Large intestine (tissue), 12 donors: ENCODE results near the gene VILL. TPM values are rescaled to one million over a fixed set of nuclear protein-coding genes. Genes with fewer than 3 reads are reported as not detected.
A peak's percentile ranks its signal among the peaks of the same experiment; 100 is the strongest.

Source experiments
- DNase-seq, 2 donors: peaks; one replicate each; pipeline versions ENCODE4 v3.0.0 to v3.0.0-alpha.2; 2013
- H3K27ac ChIP-seq: one replicate; pipeline ENCODE4 v1.5.1; 2013; ENCODE audit warnings: low read length
- H3K27me3 ChIP-seq: 2 replicates; pipeline ENCODE4 v1.6.1; 2013; ENCODE audit warnings: low read length; ENCODE audit not compliant: control insufficient read depth, insufficient read depth
- H3K36me3 ChIP-seq: 2 replicates; pipeline ENCODE4 v1.6.1; 2013; ENCODE audit warnings: low read length; ENCODE audit not compliant: control insufficient read depth, insufficient read depth
- H3K4me1 ChIP-seq: one replicate; pipeline ENCODE4 v1.6.1; 2013; ENCODE audit warnings: low read length; ENCODE audit not compliant: control insufficient read depth, insufficient read depth
- H3K4me3 ChIP-seq: one replicate; pipeline ENCODE4 v1.5.1; 2013; ENCODE audit warnings: low read length
- H3K9me3 ChIP-seq: one replicate; pipeline ENCODE4 v1.6.1; 2013; ENCODE audit warnings: mild to moderate bottlenecking, low read depth, low read length, moderate library complexity; ENCODE audit not compliant: control insufficient read depth
- WGBS: methylation state at CpG from one replicate; pipeline ENCODE4 v1.1.5; 2013; ENCODE audit warnings: low lambda C conversion rate; ENCODE audit not compliant: insufficient coverage; 5-methylcytosine and 5-hydroxymethylcytosine counted together
- long read RNA-seq, 11 donors: transcript quantifications; one replicate each; lab custom pipeline, GENCODE V29; 2026
- polyA plus RNA-seq: library from polyadenylated mRNA; unstranded; fragments of 120-200 nt; gene quantifications from one replicate; pipeline ENCODE4 v1.2.1, GENCODE V29; 2013

VILL gene
- 73.7 TPM for polyA plus RNA-seq
- long read RNA-seq, donor 1, partial matches to known transcripts: 0 of 6 reads
- long read RNA-seq, donor 1, other reads (novel, unspliced or antisense): 0 of 6 reads
- long read RNA-seq, donor 2, transcript VILL-201 (20 exons, 2,970 nt): major isoform, 6 of 40 reads
- long read RNA-seq, donor 2, partial matches to known transcripts: 34 of 40 reads
- long read RNA-seq, donor 2, other reads (novel, unspliced or antisense): 0 of 40 reads
- long read RNA-seq, donor 3: 0 reads
- long read RNA-seq, donor 4, partial matches to known transcripts: 0 of 1 reads
- long read RNA-seq, donor 4, other reads (novel, unspliced or antisense): 0 of 1 reads
- long read RNA-seq, donor 5, partial matches to known transcripts: 0 of 1 reads
- long read RNA-seq, donor 5, other reads (novel, unspliced or antisense): 0 of 1 reads
- long read RNA-seq, donor 6, partial matches to known transcripts: 33 of 37 reads
- long read RNA-seq, donor 6, other reads (novel, unspliced or antisense): 0 of 37 reads
- long read RNA-seq, donor 7: 0 reads
- long read RNA-seq, donor 8, partial matches to known transcripts: 13 of 19 reads
- long read RNA-seq, donor 8, other reads (novel, unspliced or antisense): 0 of 19 reads
- long read RNA-seq, donor 9, transcript VILL-201 (20 exons, 2,970 nt): major isoform, 5 of 37 reads
- long read RNA-seq, donor 9, partial matches to known transcripts: 31 of 37 reads
- long read RNA-seq, donor 9, other reads (novel, unspliced or antisense): 0 of 37 reads
- long read RNA-seq, donor 10, full-length matches to known transcripts: 10 of 45 reads
- long read RNA-seq, donor 10, partial matches to known transcripts: 35 of 45 reads
- long read RNA-seq, donor 10, other reads (novel, unspliced or antisense): 0 of 45 reads
- long read RNA-seq, donor 11, partial matches to known transcripts: 5 of 8 reads
- long read RNA-seq, donor 11, other reads (novel, unspliced or antisense): 0 of 8 reads

- H3K9me3 ChIP-seq: no peaks in the 10 kb centered on the region
- peak within 1 kb of the TSS; percentile 49 for H3K4me3 ChIP-seq
- no CpG with 5 or more reads among the region's 10 CpGs for whole genome bisulfite sequencing
- peak within 1 kb of the TSS; percentile 99 for H3K27ac ChIP-seq
- H3K4me1 ChIP-seq: peaks cover 77% of the 10 kb centered on the region
- H3K36me3 ChIP-seq: peaks cover 2% of the 10 kb centered on the region
- no peaks in the 10 kb centered on the region for H3K27me3 ChIP-seq
- peak in 1 of 2 donors; percentile 71 for DNase-seq
Observed at GRCh38 chr3:37990527-37990926, at the start of gene VILL. Gene VILL (plus strand): TSS chr3:37990786. CDS start chr3:37993673, 2,887 bp downstream.

GRCh38 chr3:37941608-37942508 is 48.7 kb upstream of the VILL start:
- WGBS: no CpG with 5 or more reads among the region's 12 CpGs
- Histone ChIP-seq H3K4me3 (no peak overlapping the region), H3K27me3 (no peaks in the 10 kb centered on the region), H3K4me1 (peaks cover 43% of the 10 kb centered on the region), H3K9me3 (no peaks in the 10 kb centered on the region), H3K27ac (peak overlapping the region; percentile 40), H3K36me3 (no peaks in the 10 kb centered on the region)
- peak in 1 of 2 donors; percentile 75 for DNase-seq

- Histone ChIP-seq H3K4me3 (no peak overlapping the region), H3K36me3 (no peaks in the 10 kb centered on the region), H3K9me3 (no peaks in the 10 kb centered on the region), H3K27me3 (no peaks in the 10 kb centered on the region), H3K4me1 (peaks cover 43% of the 10 kb centered on the region), H3K27ac (peak overlapping the region; percentile 40)
- DNase-seq: no peak
- WGBS: no CpG with 5 or more reads among the region's 2 CpGs
Observed at GRCh38 chr3:37942646-37943045, 47.9 kb upstream of the VILL start.

- WGBS: 100% methylated on average over 2 of the region's 4 CpGs
- Histone ChIP-seq H3K27ac (no peak overlapping the region), H3K4me1 (peaks cover 43% of the 10 kb centered on the region)
Observed at GRCh38 chr3:37943126-37943525, 47.5 kb upstream of the VILL start.

GRCh38 chr3:37943631-37944314 is 46.8 kb upstream of the VILL start:
- no peaks in the 10 kb centered on the region for H3K9me3 ChIP-seq
- H3K4me3 ChIP-seq: no peak overlapping the region
- H3K27me3 ChIP-seq: no peaks in the 10 kb centered on the region
- H3K27ac ChIP-seq: peak overlapping the region; percentile 58
- DNase-seq: no peak
- H3K36me3 ChIP-seq: no peaks in the 10 kb centered on the region
- H3K4me1 ChIP-seq: peaks cover 43% of the 10 kb centered on the region
- WGBS: 100% methylated on average over 1 of the region's 8 CpGs

More at GRCh38 chr3:37943126-37943525, 47.5 kb upstream of the VILL start:
- H3K36me3 ChIP-seq: no peaks in the 10 kb centered on the region
- no peak overlapping the region for H3K4me3 ChIP-seq
- DNase-seq: no peak
- H3K27me3 ChIP-seq: no peaks in the 10 kb centered on the region
- H3K9me3 ChIP-seq: no peaks in the 10 kb centered on the region

GRCh38 chr3:37944391-37944842 is 46.2 kb upstream of the VILL start:
- no peak overlapping the region for H3K4me3 ChIP-seq
- DNase-seq: peak in 1 of 2 donors; percentile 65
- peak overlapping the region; percentile 58 for H3K27ac ChIP-seq
- no peaks in the 10 kb centered on the region for H3K9me3 ChIP-seq
- H3K4me1 ChIP-seq: peaks cover 43% of the 10 kb centered on the region
- no CpG with 5 or more reads among the region's 2 CpGs for WGBS
- H3K36me3 ChIP-seq: no peaks in the 10 kb centered on the region
- H3K27me3 ChIP-seq: no peaks in the 10 kb centered on the region

- 40% methylated on average over 1 of the region's 6 CpGs for WGBS
- Histone ChIP-seq H3K4me3 (no peak overlapping the region), H3K27ac (peak overlapping the region; percentile 38), H3K9me3 (no peaks in the 10 kb centered on the region), H3K27me3 (no peaks in the 10 kb centered on the region), H3K36me3 (peaks cover 5% of the 10 kb centered on the region), H3K4me1 (peaks cover 43% of the 10 kb centered on the region)
- DNase-seq: no peak
Observed at GRCh38 chr3:37945156-37945806, 45.3 kb upstream of the VILL start.

- H3K27me3 ChIP-seq: no peaks in the 10 kb centered on the region
- DNase-seq: peak in 1 of 2 donors; percentile 59
- H3K4me1 ChIP-seq: peaks cover 43% of the 10 kb centered on the region
- no peak overlapping the region for H3K4me3 ChIP-seq
- 90% methylated on average over 2 of the region's 8 CpGs for WGBS
- peaks cover 5% of the 10 kb centered on the region for H3K36me3 ChIP-seq
- H3K27ac ChIP-seq: peak overlapping the region; percentile 38
- H3K9me3 ChIP-seq: no peaks in the 10 kb centered on the region
Observed at GRCh38 chr3:37945807-37946530, 44.6 kb upstream of the VILL start.
